ENCODE data around the gene RAB8A.

The RAB8A gene

DNA sequence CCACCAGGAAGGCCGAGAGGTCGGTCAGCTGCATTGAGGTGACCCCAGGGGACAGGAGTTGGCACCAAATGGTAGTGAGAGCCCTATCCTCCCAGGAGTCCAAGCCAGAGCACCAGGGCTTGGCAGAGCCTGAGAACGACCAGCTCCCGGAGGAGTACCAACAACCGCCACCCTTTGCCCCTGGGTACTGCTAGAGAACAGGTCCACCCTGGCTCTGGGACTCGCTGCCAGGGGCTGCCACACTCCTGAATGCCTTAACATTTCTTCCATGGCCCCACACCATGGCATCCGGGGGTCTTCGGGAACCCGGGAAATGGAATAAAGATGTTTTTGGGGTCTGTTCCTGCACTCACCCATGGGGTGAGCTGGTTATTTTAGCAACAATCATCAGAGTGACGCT is 45.9 kb downstream of the RAB8A start:
- TF ChIP-seq, protein P1, sequence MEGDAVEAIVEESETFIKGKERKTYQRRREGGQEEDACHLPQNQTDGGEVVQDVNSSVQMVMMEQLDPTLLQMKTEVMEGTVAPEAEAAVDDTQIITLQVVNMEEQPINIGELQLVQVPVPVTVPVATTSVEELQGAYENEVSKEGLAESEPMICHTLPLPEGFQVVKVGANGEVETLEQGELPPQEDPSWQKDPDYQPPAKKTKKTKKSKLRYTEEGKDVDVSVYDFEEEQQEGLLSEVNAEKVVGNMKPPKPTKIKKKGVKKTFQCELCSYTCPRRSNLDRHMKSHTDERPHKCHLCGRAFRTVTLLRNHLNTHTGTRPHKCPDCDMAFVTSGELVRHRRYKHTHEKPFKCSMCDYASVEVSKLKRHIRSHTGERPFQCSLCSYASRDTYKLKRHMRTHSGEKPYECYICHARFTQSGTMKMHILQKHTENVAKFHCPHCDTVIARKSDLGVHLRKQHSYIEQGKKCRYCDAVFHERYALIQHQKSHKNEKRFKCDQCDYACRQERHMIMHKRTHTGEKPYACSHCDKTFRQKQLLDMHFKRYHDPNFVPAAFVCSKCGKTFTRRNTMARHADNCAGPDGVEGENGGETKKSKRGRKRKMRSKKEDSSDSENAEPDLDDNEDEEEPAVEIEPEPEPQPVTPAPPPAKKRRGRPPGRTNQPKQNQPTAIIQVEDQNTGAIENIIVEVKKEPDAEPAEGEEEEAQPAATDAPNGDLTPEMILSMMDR (conservative IDR thresholded peaks at IDR 0.05; ENCODE audit: low read depth, low read length) = no peak
- no peak for DNase-seq (ENCODE audit: low read depth)
- no peak overlapping the region for H3K4me3 ChIP-seq (ENCODE audit: low read length)

DNA sequence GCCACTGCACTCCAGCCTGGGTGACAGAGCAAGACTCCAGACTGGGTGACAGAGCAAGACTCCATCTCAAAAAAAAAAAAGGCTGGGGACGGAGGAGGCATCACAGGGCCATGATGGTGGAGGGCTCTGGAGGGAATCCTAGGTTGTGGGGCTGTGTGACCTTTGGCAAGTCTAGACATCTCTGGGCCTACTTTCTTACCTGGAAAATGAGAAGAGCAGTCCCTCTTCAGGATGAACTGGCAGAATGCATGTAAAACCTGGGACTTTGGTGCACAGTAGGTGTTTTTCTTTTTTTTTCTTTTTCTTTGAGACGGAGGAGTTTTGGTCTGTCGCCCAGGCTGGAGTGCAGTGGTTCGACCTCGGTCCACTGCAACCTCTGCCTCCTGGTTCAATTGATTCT is 48.0 kb downstream of the RAB8A start:
- no peak for DNase-seq (ENCODE audit: low read depth)
- H3K4me3 ChIP-seq (ENCODE audit: low read length) = no peak overlapping the region
- TF ChIP-seq, protein P1 (conservative IDR thresholded peaks at IDR 0.05; ENCODE audit: low read depth, low read length) = no peak

DNA sequence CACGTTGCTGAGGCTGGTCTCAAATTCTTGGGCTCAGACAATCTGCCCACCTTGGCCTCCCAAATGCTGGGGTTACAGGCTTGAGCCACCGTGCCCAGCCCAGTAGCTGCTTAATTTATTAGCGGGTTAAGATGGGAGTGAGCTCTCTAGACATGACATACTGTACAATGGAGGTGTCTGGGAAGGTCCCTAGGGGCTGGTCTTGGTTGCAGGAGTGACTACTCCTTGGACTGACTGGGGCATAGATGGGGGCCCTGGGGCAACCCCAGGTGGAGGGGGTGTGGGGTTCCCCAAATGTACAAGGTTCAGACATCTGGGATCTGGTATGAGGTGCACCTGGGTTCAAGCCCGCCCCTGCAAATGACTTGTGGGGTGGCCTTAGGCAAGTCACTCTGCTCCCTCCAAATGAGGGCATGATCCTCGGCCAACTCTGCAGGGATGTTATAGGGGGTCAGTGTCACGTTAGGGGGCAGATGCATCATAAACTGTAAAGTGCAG is 48.8 kb downstream of the RAB8A start:
- H3K4me3 ChIP-seq (ENCODE audit: low read length) = no peak overlapping the region
- TF ChIP-seq, protein P1 (conservative IDR thresholded peaks at IDR 0.05; ENCODE audit: low read depth, low read length) = no peak
- no peak for DNase-seq (ENCODE audit: low read depth)

DNA sequence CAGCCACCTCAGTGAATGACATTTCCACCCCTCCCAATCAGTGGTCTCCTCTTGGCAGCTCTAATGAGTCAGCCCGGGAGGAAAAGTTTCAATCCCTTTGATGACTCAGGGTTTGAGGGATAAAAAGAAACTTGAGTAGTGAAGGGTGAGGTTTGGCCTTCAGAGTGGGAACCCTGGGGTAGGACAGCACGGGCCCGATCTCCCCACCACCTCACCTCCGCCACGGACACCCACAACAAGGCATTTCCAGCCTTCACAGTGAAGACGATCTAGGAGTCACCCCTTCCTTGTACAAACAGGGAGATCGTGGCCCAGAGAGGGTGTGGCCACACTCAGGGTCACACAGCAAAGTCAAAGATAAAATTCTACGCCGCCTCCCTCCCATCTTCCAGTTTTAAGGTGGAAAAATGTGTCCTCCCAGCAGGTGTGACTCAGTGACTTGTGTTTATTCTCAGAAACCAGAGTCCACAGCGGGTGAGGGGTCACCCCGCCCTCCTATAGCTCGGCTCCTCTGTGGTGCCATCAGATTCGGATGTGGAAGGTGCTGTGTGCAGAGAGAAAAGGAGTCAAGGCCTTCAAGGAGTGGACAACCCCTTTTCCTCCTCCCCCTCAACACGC is 49.4 kb downstream of the RAB8A start:
- H3K4me3 ChIP-seq (ENCODE audit: low read length) = no peak overlapping the region
- DNase-seq (ENCODE audit: low read depth) = peak; percentile 38
- TF ChIP-seq, protein P1 (conservative IDR thresholded peaks at IDR 0.05; ENCODE audit: low read depth, low read length) = no peak

DNA sequence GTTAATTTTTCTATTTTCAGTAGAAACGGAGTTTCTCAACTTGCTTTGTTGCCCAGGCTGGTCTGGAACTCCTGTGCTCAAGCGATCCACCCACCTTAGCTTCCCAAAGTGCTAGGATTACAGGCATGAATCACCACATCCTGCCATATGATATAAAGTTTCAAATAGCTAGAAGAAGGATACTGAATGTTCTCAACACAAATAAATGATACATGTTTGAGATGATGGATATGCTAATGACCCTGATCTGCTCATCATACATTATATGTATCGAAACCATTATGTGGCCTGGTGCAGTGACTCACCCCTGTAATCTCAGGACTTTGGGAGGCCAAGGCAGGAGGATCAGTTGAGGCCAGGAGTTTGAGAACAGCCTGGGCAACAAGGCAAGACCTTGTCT is 50.2 kb downstream of the RAB8A start:
- TF ChIP-seq, protein P1 (conservative IDR thresholded peaks at IDR 0.05; ENCODE audit: low read depth, low read length) = no peak
- no peak overlapping the region for H3K4me3 ChIP-seq (ENCODE audit: low read length)
- no peak for DNase-seq (ENCODE audit: low read depth)

DNA sequence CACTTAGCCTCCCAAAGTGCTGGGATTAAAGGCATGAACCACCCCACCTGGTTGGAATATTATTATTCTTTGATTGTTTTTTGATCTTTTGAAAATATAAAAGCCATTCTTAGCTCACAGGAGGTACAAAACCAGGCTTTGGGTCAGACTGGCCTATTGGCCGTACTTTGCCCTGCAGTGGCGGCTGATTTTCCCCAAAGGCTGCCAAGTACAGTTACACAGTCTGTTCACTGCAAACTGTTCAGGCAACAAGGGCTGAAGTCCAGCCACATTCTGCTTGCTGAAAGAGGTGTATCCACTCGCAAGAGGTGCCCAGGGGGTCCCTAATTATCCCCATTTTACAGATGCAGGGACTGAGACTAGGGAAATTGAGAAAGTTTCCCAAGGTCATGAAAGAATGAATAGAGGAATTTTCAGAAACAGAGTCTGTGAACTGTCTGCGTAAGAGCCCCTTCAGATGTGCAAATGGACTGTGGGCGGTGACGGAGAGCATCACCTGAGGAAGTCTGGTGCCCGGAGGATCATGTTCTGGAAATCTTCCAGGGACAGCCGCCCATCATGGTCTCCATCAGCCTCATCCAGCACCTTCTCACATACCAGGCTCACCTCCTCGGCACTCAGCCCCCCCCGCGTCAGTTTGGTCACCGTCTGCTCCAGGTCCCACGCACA is 52.7 kb downstream of the RAB8A start:
- TF ChIP-seq, protein P1 (conservative IDR thresholded peaks at IDR 0.05; ENCODE audit: low read depth, low read length) = no peak
- no peak overlapping the region for H3K4me3 ChIP-seq (ENCODE audit: low read length)
- DNase-seq (ENCODE audit: low read depth) = no peak

DNA sequence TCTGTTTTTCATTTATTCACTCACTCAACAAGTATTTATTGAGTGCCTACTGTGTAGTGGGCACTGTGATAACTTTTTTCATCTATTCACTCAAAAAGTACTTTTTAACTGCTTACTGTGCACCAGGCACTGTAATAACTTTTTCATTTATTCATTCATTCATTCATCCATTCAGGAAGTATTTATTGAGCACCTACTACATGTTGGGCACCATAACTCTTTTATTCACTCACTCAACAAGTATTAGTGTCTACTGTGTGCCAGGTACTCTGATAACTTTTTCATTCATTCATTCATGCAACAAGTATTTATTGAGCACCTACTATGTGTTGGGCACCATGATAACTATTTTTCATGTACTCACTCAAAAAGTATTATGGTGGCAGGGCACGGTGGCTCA is 54.7 kb downstream of the RAB8A start:
- no peak for DNase-seq (ENCODE audit: low read depth)
- TF ChIP-seq, protein P1 (conservative IDR thresholded peaks at IDR 0.05; ENCODE audit: low read depth, low read length) = no peak
- H3K4me3 ChIP-seq (ENCODE audit: low read length) = no peak overlapping the region

Data from retinal pigment epithelial cell (primary cell).